HuH-7 (cell line): ENCODE data around the gene PUM1.
"Not testable (repeated sequence)": the region's sequence is repeated elsewhere in the genome, so short reads cannot be mapped to it uniquely, and the experiment has no call there.

Source experiments
- DNase-seq: peaks from one replicate; pipeline ENCODE4 v3.0.0; 2011; ENCODE audit warnings: low spot score

Gene PUM1

GRCh38 chr1:31065310-31066217 lies at the start of gene PUM1:
Gene PUM1, minus strand, starts transcription at chr1:31065717. Its CDS starts 6,151 bp downstream, at chr1:31059566.
- peak; percentile 87 for DNase-seq

GRCh38 chr1:31112266-31112935 lies 46.9 kb upstream of the PUM1 start:
- no peak for DNase-seq

DNA sequence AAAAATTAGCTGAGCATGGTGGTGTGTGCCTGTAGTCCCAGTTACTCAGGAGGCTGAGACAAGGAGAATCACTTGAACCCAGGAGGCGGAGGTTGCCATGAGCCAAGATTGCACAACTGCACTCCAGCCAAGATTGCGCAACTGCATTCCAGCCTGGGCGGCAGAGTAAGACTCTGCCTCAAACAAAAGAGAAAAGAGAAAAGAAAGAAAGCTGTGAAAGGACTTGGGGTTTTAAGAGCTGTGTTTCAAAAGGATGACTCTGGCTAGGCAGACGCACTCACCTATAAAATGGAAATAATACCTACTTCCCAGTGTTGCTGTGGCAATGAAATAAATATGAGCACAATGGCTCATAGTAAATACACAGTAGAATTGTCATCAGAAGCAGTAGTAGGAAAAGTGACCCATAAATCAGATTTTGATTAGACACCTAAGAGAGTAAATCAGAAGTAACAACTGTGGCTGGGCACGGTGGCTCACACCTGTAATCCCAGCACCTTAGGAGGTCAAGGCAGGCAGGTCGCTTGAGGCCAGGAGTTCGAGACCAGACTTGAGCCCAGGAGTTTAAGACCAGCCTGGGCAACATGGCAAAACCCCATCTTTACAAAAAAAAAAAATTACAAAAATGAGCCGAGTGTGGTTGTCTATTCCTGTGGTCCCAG lies 45.9 kb upstream of the PUM1 start:
- DNase-seq: no peak

- no peak for DNase-seq
These were observed 45.3 kb upstream of the PUM1 start for GRCh38 chr1:31110846-31111245.

- no peak for DNase-seq
These were observed 43.3 kb upstream of the PUM1 start for GRCh38 chr1:31108861-31109260.

GRCh38 chr1:31105646-31106045 lies 40.1 kb upstream of the PUM1 start:
- DNase-seq: no peak

- no peak for DNase-seq
These were observed 37.0 kb upstream of the PUM1 start for GRCh38 chr1:31102501-31102950.

DNA sequence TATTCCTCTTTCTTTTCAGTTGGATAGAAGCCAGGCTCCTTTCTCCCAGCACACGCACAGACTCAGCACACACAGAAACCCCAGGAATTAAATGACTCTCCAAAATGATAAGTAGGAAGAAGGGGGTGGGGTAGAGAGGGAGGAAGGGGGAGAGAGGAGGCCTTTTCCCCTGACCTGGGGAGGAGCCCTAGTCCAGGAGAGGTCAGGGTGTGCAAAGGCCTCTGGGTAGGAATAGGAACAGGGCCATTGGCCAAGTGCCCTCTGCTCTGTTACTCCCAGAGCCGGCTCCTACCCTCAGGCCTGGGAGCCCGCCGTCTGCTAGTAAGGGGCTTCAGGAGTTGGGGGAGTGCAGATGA lies 35.6 kb upstream of the PUM1 start:
- no peak for DNase-seq

GRCh38 chr1:31099293-31100032 lies 33.9 kb upstream of the PUM1 start:
- DNase-seq: no peak

DNA sequence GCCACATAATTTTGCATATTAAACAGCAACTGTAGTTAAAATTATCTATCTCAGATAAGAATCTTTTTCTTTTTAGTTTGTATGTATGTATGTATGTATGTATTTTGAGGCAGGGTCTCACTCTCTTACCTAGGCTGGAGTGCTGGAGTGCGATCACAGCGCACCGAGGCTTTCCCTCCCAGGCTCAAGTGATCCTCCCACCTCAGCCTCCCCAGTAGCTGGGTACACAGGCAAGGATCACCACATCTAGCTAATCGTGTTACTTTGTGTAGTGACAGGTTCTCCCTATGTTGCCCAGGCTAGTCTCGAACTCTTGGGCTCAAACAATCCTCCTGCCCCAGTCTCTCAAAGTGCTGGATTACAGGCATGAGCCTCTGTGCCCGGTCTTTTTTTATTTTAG lies 30.5 kb upstream of the PUM1 start:
- no peak for DNase-seq

- no peak for DNase-seq
These were observed 29.9 kb upstream of the PUM1 start for GRCh38 chr1:31095298-31095981.

GRCh38 chr1:31088081-31088480 lies 22.6 kb upstream of the PUM1 start:
- not testable (repeated sequence) for DNase-seq

DNA sequence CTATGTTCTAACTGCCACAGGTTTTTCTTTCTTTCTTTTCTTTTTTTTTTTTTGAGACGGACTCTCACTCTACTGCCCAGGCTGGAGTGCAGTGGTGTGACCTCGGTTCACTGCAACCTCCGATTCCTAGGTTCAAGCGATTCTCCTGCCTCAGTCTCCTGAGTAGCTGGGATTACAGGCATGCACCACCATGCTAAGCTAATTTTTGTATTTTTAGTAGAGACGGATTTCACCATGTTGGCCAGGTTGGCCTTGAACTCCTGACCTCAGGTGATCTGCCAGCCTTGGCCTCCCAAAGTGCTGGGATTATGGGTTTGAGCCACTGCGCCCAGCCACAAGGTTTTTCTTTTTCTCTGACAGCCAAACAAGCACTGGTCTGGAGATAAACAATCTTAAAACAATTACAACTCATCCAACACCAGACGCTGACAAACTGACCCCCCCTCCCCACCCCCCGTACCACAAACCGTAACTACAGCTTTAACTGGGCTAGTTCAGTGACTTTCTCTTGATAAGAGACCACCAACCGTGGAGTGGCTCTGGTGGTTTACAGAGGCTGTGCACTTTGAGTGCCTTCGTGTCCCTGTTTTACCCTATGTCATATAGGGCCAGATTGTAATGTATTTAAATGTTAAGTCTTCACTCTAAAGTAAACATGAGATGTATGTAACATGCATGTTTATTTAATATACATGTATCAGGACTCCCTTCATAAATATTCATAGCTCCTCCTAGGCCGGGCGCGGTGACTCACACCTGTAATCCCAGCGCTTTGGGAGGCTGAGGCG lies 19.5 kb upstream of the PUM1 start:
- no peak for DNase-seq

DNA sequence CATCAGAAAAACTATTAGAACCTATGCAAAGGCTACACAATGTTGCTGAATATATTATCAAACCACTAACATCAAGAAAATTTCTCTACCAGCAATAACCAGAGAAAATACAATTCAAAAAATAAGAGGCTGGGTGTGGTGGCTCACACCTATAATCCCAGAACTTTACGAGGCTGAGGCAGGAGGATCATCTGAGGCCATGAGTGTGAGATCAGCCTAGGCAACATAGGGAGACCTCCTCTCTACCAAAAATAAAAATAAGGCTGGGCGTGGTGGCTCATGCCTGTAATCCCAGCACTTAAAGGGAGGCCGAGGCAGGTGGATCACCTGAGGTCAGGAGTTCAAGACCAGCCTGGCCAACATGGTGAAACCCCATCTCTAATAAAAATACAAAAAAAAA lies 16.9 kb upstream of the PUM1 start:
- DNase-seq: no peak

DNA sequence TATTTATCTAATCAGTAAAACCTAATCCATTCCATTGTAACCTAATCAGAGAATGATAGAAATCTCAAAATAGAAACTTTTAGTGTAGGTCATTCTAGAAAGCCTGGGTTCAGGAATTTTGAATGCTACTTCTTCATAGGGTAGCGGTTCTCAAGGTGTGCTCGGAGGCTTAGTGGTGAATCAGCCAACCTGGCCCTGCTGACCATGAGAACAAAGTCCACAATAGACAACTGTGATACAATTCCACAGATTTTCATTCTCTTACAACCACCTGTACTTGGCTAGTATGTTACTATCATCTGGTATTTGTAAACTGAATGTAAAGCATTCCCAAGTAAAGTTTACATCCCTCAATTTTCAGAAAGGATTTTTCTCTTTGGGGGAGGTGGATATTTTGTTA lies 7.5 kb upstream of the PUM1 start:
- no peak for DNase-seq

GRCh38 chr1:31072304-31072746 lies 6.8 kb upstream of the PUM1 start:
- DNase-seq: no peak

DNA sequence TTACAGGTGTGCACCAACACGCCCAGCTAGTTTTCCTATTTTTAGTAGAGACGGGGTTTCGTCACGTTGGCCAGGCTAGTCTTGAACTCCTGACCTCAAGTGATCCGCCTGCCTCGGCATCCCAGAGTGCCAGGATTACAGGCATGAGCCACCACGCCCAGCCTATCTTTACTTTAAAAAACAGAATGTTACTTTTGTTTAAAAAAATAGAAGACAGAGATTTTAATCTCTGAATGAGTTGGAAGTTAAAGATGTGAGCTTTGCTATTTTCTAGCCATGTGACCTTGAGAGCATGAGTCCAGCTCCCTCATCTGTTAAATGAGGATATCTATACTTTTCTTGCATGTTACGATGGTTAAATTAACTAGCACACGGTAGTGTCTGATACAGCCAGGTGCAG lies 3.9 kb upstream of the PUM1 start:
- DNase-seq: no peak

- DNase-seq: no peak
These were observed 703 bp downstream of the PUM1 start for GRCh38 chr1:31064718-31065309.

DNA sequence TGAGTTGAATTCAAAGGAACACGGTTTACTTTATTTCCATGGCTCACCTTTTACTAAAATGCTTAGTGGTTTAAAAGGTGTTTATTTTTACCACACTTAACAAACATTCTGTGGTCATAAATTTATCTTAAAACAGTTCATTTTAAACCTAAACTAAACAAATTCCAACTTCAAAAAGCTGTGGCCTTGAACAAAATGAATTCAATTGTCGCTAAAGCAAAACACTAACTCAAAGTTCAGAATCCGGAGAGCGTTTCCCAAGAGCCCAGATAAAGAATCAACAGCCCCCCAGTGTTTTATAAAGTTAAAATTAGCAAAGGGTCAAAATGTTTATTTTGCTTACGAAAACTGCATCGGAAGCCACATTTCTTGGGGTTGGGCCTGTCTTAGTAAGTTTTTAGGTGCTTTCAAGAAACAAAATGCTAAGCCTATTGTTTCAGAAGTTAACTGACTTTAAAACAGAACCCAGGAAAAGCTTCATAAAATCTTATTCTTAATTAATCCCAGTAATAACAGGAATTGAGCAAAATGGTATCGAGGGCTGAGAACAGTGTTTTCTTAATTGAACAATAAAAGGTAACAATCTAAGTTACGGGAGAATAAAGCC lies 1.3 kb downstream of the PUM1 start:
- no peak for DNase-seq

- DNase-seq: no peak
These were observed 1.9 kb downstream of the PUM1 start for GRCh38 chr1:31063631-31064030.
